Fibroblast of mammary gland (primary cell): ENCODE measurements around the gene UBQLN1.

ENCODE experiments used
- DNase-seq: peaks from one replicate; pipeline ENCODE4 v3.0.0-alpha.2; 2010; ENCODE audit warnings: low read depth
- H3K4me3 ChIP-seq: 2 replicates; pipeline ENCODE4 v1.5.1; 2011; ENCODE audit warnings: low read depth, mild to moderate bottlenecking, low read length, moderate library complexity; ENCODE audit not compliant: control insufficient read depth
- TF ChIP-seq, protein P1 (sequence below): conservative IDR thresholded peaks from 2 replicates; pipeline ENCODE4 v1.5.1; 2011; ENCODE audit warnings: low read depth, low read length, inconsistent platforms; ENCODE audit not compliant: control insufficient read depth, insufficient read depth

Gene UBQLN1

DNA sequence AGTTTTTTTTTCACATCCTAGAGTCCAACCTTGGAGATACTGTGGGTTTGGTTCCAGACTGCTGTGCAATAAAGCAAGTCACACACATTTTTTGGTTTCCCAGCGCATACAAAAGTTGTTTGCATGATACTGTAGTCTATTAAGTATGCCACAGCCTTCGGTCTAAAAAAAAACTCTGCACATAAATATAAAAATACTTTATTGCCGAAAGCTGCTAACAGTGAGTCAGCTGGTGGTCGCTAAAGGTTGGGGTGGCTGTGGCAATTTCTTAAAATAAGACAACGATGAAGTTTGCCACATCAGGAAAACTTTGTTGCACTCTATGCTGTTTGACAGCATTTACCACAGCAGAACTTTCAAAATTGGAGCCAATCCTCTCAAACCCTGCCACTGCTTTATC is 37.4 kb downstream of the UBQLN1 start:
- DNase-seq: no peak
- no peak overlapping the region for H3K4me3 ChIP-seq
- TF ChIP-seq, protein P1, sequence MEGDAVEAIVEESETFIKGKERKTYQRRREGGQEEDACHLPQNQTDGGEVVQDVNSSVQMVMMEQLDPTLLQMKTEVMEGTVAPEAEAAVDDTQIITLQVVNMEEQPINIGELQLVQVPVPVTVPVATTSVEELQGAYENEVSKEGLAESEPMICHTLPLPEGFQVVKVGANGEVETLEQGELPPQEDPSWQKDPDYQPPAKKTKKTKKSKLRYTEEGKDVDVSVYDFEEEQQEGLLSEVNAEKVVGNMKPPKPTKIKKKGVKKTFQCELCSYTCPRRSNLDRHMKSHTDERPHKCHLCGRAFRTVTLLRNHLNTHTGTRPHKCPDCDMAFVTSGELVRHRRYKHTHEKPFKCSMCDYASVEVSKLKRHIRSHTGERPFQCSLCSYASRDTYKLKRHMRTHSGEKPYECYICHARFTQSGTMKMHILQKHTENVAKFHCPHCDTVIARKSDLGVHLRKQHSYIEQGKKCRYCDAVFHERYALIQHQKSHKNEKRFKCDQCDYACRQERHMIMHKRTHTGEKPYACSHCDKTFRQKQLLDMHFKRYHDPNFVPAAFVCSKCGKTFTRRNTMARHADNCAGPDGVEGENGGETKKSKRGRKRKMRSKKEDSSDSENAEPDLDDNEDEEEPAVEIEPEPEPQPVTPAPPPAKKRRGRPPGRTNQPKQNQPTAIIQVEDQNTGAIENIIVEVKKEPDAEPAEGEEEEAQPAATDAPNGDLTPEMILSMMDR: no peak

DNA sequence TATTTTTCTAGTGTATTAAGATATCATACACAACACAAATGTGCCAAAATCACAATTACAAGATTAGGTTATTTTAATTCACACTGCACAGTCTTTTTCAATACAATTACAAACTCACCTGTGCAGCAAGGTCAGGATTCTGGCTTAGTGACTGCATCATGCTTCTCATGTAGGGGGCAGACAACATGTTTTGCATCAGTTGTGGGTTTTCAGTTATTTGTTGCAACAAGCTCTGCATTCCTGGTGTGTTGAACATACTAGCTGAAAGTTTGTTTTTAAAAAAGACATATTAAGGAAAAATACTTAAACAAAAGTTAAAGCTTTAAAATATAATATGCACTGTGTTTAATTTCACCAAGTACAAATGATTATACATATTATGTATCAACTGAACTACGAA is 38.7 kb downstream of the UBQLN1 start:
- no peak for DNase-seq
- H3K4me3 ChIP-seq: no peak overlapping the region
- TF ChIP-seq, protein P1: no peak

DNA sequence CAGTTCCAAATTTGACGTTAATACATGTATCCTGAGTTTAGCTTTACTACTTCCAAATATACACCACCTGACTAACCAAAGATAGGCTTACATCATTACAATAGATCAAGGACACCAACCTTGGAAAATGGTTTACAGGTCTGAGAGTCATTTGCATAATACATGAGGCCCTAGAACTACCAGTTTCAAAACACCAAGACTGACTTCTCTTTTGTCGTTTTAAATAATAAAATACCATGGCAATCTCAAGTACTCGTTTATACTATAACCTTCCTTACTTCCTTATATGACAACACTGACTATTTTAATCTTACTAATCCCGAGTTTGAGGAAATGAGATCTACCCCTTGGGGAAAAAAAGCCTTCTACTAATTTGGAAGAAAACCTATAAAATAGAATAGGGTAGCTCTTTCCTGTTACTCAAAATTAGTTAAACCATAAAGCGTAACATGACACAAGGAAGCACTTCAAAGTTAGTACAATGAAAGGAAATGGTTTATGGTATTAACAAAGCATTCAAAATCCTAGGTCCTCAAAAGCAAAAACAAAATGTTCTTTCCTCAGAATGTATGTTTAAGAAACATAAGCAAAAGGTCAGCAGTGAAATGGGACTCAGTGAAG is 42.1 kb downstream of the UBQLN1 start:
- TF ChIP-seq, protein P1: no peak
- DNase-seq: no peak

DNA sequence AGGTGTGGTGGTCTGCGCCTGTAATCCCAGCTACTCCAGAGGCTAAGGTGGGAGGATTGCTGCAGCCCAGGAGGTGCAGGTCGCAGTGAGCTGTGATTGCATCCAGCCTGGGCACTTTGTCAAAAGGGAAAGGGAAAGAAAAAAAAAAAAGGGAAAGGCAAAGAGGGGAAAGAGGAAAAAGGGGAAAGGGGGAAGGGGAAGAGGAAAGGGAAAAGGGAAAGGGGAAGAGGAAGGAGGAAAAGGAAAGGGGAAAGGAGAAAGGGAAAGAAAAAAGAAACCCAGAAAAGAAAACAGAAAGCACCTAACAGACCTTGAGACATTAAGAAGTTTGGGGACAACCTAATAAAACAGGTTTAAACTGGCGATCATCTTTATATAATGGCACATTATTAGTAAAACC is 44.8 kb downstream of the UBQLN1 start:
- no peak for DNase-seq
- TF ChIP-seq, protein P1: no peak

More for the DNA sequence above, 42.1 kb downstream of the UBQLN1 start:
- no peak overlapping the region for H3K4me3 ChIP-seq

DNA sequence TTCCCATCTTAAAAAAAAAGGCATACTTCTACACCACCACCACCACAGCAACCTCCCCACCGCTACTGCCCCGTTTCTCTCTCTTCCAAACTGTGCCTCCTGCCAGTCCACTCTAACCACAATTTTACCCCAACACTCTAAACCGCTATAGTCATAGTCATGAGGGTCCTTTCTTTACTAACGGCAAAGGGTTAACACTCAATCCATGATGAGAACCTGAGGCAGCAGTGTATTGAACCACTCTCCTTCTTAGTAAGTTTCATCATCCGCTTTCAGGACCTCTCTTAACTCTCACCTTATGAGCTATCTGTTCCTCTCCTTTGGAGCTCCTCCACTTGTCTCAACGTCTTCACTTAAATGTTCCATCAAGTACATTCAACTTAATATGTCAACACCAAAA is 50.8 kb downstream of the UBQLN1 start:
- TF ChIP-seq, protein P1: no peak
- H3K4me3 ChIP-seq: no peak overlapping the region
- no peak for DNase-seq

More for the DNA sequence above, 44.8 kb downstream of the UBQLN1 start:
- no peak overlapping the region for H3K4me3 ChIP-seq

DNA sequence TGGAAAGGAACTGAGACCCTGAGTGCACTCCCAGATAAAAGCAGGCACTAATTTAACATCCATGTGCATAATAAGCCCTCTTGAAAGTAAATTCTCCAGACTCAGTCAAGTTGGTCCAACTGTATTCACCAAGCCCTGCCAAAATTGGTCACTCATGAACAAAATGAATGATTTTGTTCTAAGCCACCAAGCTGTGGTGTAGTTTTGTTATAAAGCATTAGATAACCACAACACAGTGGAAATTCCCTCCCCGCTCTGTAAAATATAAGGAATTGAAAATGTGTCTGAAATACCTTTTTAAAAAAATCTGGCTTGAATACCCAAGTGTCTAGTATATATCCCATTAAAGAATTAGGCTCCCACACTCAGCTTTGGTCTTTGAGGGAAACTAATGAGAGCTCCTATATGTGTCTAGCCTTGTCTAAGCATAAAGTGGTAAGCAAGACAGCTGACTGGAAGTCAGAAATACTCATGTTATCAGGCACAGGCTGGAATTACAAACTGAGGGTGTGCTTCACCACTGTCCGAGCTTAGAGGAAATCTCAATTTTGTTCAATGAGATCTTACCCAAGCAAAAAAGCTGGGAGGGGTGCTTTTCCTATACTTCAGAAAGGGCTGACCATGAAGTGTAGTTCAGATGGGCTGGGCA is 51.6 kb downstream of the UBQLN1 start:
- TF ChIP-seq, protein P1: no peak
- no peak overlapping the region for H3K4me3 ChIP-seq
- DNase-seq: no peak
